IMR-90 (cell line): ENCODE data around the gene NLGN1. TPM values are rescaled to one million over a fixed set of nuclear protein-coding genes. Genes with fewer than 3 reads are reported as not detected.

Experiments used
- ATAC-seq: fragments of 200-7000 bp; cut with Tn5 transposase; 2 replicates; pipeline ENCODE4 v1.9.1; 2020; ENCODE audit warnings: low read depth, mild to moderate bottlenecking, moderate library complexity
- BruUV-seq: library from RNA; stranded (reverse); fragments of 400-500 nt; replicated peaks from 2 replicates; lab custom pipeline; 2021; lab: Mats Ljungman, UMichigan
- CTCF ChIA-PET: fragments of 300-600 bp; formaldehyde crosslinking; extraction: SDS; loops from one replicate; lab custom pipeline; 2021; ENCODE audit warnings: antibody characterized with exemption; lab: Yijun Ruan, JAX
- POLR2A ChIA-PET: fragments of 300-600 bp; sonication (Branson Sonifier 250); formaldehyde crosslinking; loops from one replicate; lab custom pipeline; 2022; ENCODE audit warnings: antibody characterized with exemption; ENCODE audit not compliant: unreplicated experiment; lab: Charles Lee
- DNase-seq: peaks from one replicate; pipeline ENCODE4 v3.0.0; 2013
- H2AFZ ChIP-seq: replicated peaks from 2 replicates; pipeline ENCODE3; 2013; ENCODE audit warnings: low read length, mild to moderate bottlenecking; ENCODE audit not compliant: poor library complexity
- H2AK5ac ChIP-seq: 2 replicates; pipeline ENCODE4 v1.6.1; 2013; ENCODE audit warnings: low read depth, low read length, inconsistent platforms
- H2AK9ac ChIP-seq: replicated peaks from 2 replicates; pipeline ENCODE3; 2013; ENCODE audit warnings: mild to moderate bottlenecking, low read depth, low read length, moderate library complexity; ENCODE audit not compliant: poor library complexity
- H2BK120ac ChIP-seq: 2 replicates; pipeline ENCODE4 v1.6.1; 2013; ENCODE audit warnings: low read depth, low read length, inconsistent platforms
- H2BK15ac ChIP-seq: 3 replicates; pipeline ENCODE4 v1.6.1; 2013; ENCODE audit warnings: low read depth, low read length, inconsistent platforms
- H2BK20ac ChIP-seq: 2 replicates; pipeline ENCODE4 v1.6.1; 2013; ENCODE audit warnings: low read depth, mild to moderate bottlenecking, inconsistent platforms, low read length, moderate library complexity
- H2BK5ac ChIP-seq: 2 replicates; pipeline ENCODE4 v1.6.1; 2013; ENCODE audit warnings: mild to moderate bottlenecking, low read depth, low read length, inconsistent platforms; ENCODE audit not compliant: poor library complexity, severe bottlenecking
- H3K14ac ChIP-seq: replicated peaks from 2 replicates; pipeline ENCODE4 v1.6.1; 2013; ENCODE audit warnings: low read depth, low read length, inconsistent platforms
- H3K18ac ChIP-seq: 2 replicates; pipeline ENCODE4 v1.6.1; 2013; ENCODE audit warnings: low read depth, low read length, control low read depth
- H3K23ac ChIP-seq: 2 replicates; pipeline ENCODE4 v1.6.1; 2013; ENCODE audit warnings: low read depth, low read length, inconsistent platforms
- H3K27ac ChIP-seq: 2 replicates; pipeline ENCODE4 v1.5.1; 2013; ENCODE audit warnings: mild to moderate bottlenecking, control low read depth, low read length; ENCODE audit not compliant: insufficient read depth
- H3K27me3 ChIP-seq: 2 replicates; pipeline ENCODE4 v1.6.1; 2013; ENCODE audit warnings: low read length; ENCODE audit not compliant: control insufficient read depth, insufficient read depth
- H3K36me3 ChIP-seq: 2 replicates; pipeline ENCODE4 v1.6.1; 2013; ENCODE audit warnings: low read length, mixed read lengths; ENCODE audit not compliant: control insufficient read depth, insufficient read depth
- H3K4ac ChIP-seq: 2 replicates; pipeline ENCODE4 v1.6.1; 2013; ENCODE audit warnings: low read depth, low read length, inconsistent platforms
- H3K4me1 ChIP-seq: 2 replicates; pipeline ENCODE4 v1.6.1; 2013; ENCODE audit warnings: low read length, mixed read lengths; ENCODE audit not compliant: control insufficient read depth, insufficient read depth
- H3K4me2 ChIP-seq: 2 replicates; pipeline ENCODE4 v1.6.1; 2013; ENCODE audit warnings: low read depth, mild to moderate bottlenecking, control low read depth, low read length, moderate library complexity
- H3K4me3 ChIP-seq: 2 replicates; pipeline ENCODE4 v1.5.1; 2013; ENCODE audit warnings: low read depth, mild to moderate bottlenecking, control low read depth, low read length, moderate library complexity; ENCODE audit not compliant: insufficient read depth
- H3K56ac ChIP-seq: 2 replicates; pipeline ENCODE4 v1.6.1; 2013; ENCODE audit warnings: low read length, inconsistent platforms; ENCODE audit not compliant: insufficient read depth; ENCODE audit errors: extremely low read depth
- H3K79me1 ChIP-seq, 2 experiments: 2 replicates each; pipeline ENCODE4 v1.6.1; 2013; ENCODE audit warnings: low read length in 2 of 2, inconsistent platforms in 1 of 2, low read depth in 1 of 2
- H3K9ac ChIP-seq: 2 replicates; pipeline ENCODE4 v1.6.1; 2013; ENCODE audit warnings: low read depth, low read length, control low read depth
- H3K9me1 ChIP-seq: 2 replicates; pipeline ENCODE4 v1.6.1; 2013; ENCODE audit warnings: low read length, inconsistent platforms; ENCODE audit not compliant: insufficient read depth
- H3K9me3 ChIP-seq: 2 replicates; pipeline ENCODE4 v1.6.1; 2013; ENCODE audit warnings: low read length; ENCODE audit not compliant: control insufficient read depth, insufficient read depth
- H4K20me1 ChIP-seq: 2 replicates; pipeline ENCODE4 v1.6.1; 2013; ENCODE audit warnings: low read length, inconsistent platforms; ENCODE audit not compliant: insufficient read depth
- H4K5ac ChIP-seq: 2 replicates; pipeline ENCODE4 v1.6.1; 2013; ENCODE audit warnings: mild to moderate bottlenecking, low read depth, low read length, control low read depth
- H4K8ac ChIP-seq, 2 experiments: 2 replicates each; pipeline ENCODE4 v1.6.1; 2013; ENCODE audit warnings: low read depth in 2 of 2, low read length in 2 of 2, control low read depth in 1 of 2, inconsistent platforms in 1 of 2
- H4K91ac ChIP-seq: 2 replicates; pipeline ENCODE4 v1.6.1; 2013; ENCODE audit warnings: low read depth, low read length, inconsistent platforms; ENCODE audit not compliant: insufficient read depth
- BHLHE40 ChIP-seq: fragments of 150-350 bp; IDR thresholded peaks from 2 replicates; pipeline ENCODE4 v1.6.1; 2016; ENCODE audit warnings: mild to moderate bottlenecking, low read depth, low read length
- CEBPB ChIP-seq: IDR thresholded peaks from 2 replicates; pipeline ENCODE4 v1.6.1; 2012; ENCODE audit warnings: low read depth, low read length, improper control_type of control experiment
- CHD1 ChIP-seq: IDR thresholded peaks from 2 replicates; pipeline ENCODE4 v1.6.1; 2012; ENCODE audit warnings: low read depth, low read length, improper control_type of control experiment
- CTCF ChIP-seq: conservative IDR thresholded peaks from 2 replicates; pipeline ENCODE4 v1.5.1; 2012; ENCODE audit warnings: mild to moderate bottlenecking, low read depth, low read length, improper control_type of control experiment
- ELK1 ChIP-seq: fragments of 150-350 bp; IDR thresholded peaks from 2 replicates; pipeline ENCODE4 v1.6.1; 2016; ENCODE audit warnings: low read depth, mild to moderate bottlenecking, low read length, moderate library complexity, borderline replicate concordance
- FOS ChIP-seq: fragments of 150-350 bp; IDR thresholded peaks from 2 replicates; pipeline ENCODE4 v1.6.1; 2016; ENCODE audit warnings: low read depth, low read length
- MAFK ChIP-seq: IDR thresholded peaks from 2 replicates; pipeline ENCODE4 v1.6.1; 2012; ENCODE audit warnings: low read depth, low read length, improper control_type of control experiment
- MAZ ChIP-seq: IDR thresholded peaks from 2 replicates; pipeline ENCODE4 v1.6.1; 2012; ENCODE audit warnings: low read depth, mild to moderate bottlenecking, low read length, improper control_type of control experiment, moderate library complexity, borderline replicate concordance
- MXI1 ChIP-seq: IDR thresholded peaks from 2 replicates; pipeline ENCODE4 v1.6.1; 2012; ENCODE audit warnings: low read depth, mild to moderate bottlenecking, low read length, moderate library complexity, borderline replicate concordance
- NFE2L2 ChIP-seq: fragments of 150-350 bp; IDR thresholded peaks from 2 replicates; pipeline ENCODE4 v1.6.1; 2016; ENCODE audit warnings: low read depth, mild to moderate bottlenecking, low read length
- POLR2A ChIP-seq: IDR thresholded peaks from 2 replicates; pipeline ENCODE4 v1.6.1; 2012; ENCODE audit warnings: mild to moderate bottlenecking, low read depth, low read length
- RAD21 ChIP-seq: IDR thresholded peaks from 2 replicates; pipeline ENCODE4 v1.6.1; 2012; ENCODE audit warnings: low read length, improper control_type of control experiment
- RCOR1 ChIP-seq: IDR thresholded peaks from 2 replicates; pipeline ENCODE4 v1.6.1; 2012; ENCODE audit warnings: mild to moderate bottlenecking, low read length, improper control_type of control experiment; ENCODE audit not compliant: insufficient replicate concordance
- RFX5 ChIP-seq: IDR thresholded peaks from 2 replicates; pipeline ENCODE4 v1.8.0; 2012; ENCODE audit warnings: low read depth, mild to moderate bottlenecking, low read length, moderate library complexity
- SMC3 ChIP-seq: fragments of 150-350 bp; IDR thresholded peaks from 2 replicates; pipeline ENCODE4 v1.6.1; 2016; ENCODE audit warnings: low read depth, mild to moderate bottlenecking, antibody characterized with exemption, low read length, moderate library complexity
- USF2 ChIP-seq: fragments of 150-350 bp; IDR thresholded peaks from 2 replicates; pipeline ENCODE4 v1.6.1; 2017; ENCODE audit warnings: mild to moderate bottlenecking, antibody characterized with exemption, low read length, low read depth
- WGBS, 2 experiments: methylation state at CpG; one replicate each; pipeline versions ENCODE4 v1.1.5 to v1.1.7; 2013; ENCODE audit warnings: missing lambda C conversion rate in 2 of 2; ENCODE audit not compliant: insufficient read length in 1 of 2; ENCODE audit errors: extremely low coverage in 2 of 2; 5-methylcytosine and 5-hydroxymethylcytosine counted together
- dilution Hi-C: fragments of 300-500 bp; cut with HindIII; formaldehyde crosslinking; loops from one replicate; pipeline ENCODE4 v1.14.3; 2018; ENCODE audit warnings: low sequenced_read_pairs; ENCODE audit not compliant: unreplicated experiment
- in situ Hi-C: fragments of 300-500 bp; cut with MboI; formaldehyde crosslinking; loops from 3 replicates; pipeline ENCODE4 v1.14.3; 2019; ENCODE audit warnings: low sequenced_read_pairs, inconsistent platforms, mixed read lengths
- intact Hi-C: fragments of 100-400 bp; cut with micrococcal nuclease; formaldehyde crosslinking; loops from 2 replicates; pipeline ENCODE4 v1.10.0; 2022
- polyA plus RNA-seq, 3 experiments: library from polyadenylated mRNA; depleted of rRNA; stranded (reverse); fragments of >200 nt; gene quantifications; 2 replicates each; pipeline ENCODE4 v1.2.3, GENCODE V29; 2012; ENCODE audit warnings: low replicate concordance in 1 of 3
- total RNA-seq: library from RNA; depleted of rRNA; stranded (reverse); fragments of >200 nt; gene quantifications from 2 replicates; pipeline ENCODE4 v1.2.3, GENCODE V29; 2012

NLGN1 gene
- total and polyA plus RNA-seq, 2 of the 4 experiments (the other 2 are of a cell fraction) = 1.8 to 12.5 TPM

- dilution Hi-C loops = no loop called here
- Histone ChIP-seq H3K4me3 (no peak overlapping the region), H2AK9ac (no peak overlapping the region), H3K36me3 (no peaks in the 10 kb centered on the region), H3K4me2 (no peak overlapping the region), H3K23ac (no peak overlapping the region), H3K27me3 (no peaks in the 10 kb centered on the region), H4K20me1 (no peaks in the 10 kb centered on the region), H4K5ac (no peak overlapping the region), H2BK5ac (no peak overlapping the region), H3K14ac (no peak overlapping the region), H2AFZ (no peak overlapping the region), H4K91ac (no peak overlapping the region), H3K56ac (no peak overlapping the region), H2BK120ac (no peak overlapping the region), H3K9me3 (no peaks in the 10 kb centered on the region; the same call in 1 of the 2 replicates), H2BK20ac (no peak overlapping the region), H3K79me1 (no peaks in the 10 kb centered on the region), H2AK5ac (no peak overlapping the region), H3K4ac (no peak overlapping the region), H2BK15ac (no peak overlapping the region), H3K18ac (no peak overlapping the region), H4K8ac (no peak overlapping the region), H3K9ac (no peak overlapping the region), H3K27ac (no peak overlapping the region), H3K9me1 (no peaks in the 10 kb centered on the region), H3K4me1 (no peaks in the 10 kb centered on the region)
- in situ Hi-C loops = no loop called here
- ATAC-seq = no peak
- intact Hi-C loops = no loop called here
- ChIA-PET POLR2A (no interaction called here), CTCF (no interaction called here)
- no peak for DNase-seq
- TF ChIP-seq BHLHE40 (no peak), RAD21 (no peak), MAZ (no peak), SMC3 (no peak), CHD1 (no peak), RFX5 (no peak), RCOR1 (no peak), NFE2L2 (no peak), CEBPB (no peak), CTCF (no peak), FOS (no peak), MAFK (no peak), USF2 (no peak), POLR2A (no peak), MXI1 (no peak), ELK1 (no peak)
- BruUV-seq = no TSS peak
- 30% methylated on average over 2 of the region's 5 CpGs; no CpG with 5 or more reads in 1 of the 2 experiments for WGBS, 2 experiments
Observed at GRCh38 chr3:173354124-173354523, 43.4 kb upstream of the NLGN1 start.
